GM12872 (cell line): ENCODE data around the gene ZBTB45.

Experiments
- CTCF ChIP-seq: IDR thresholded peaks from 3 replicates; pipeline ENCODE4 v1.5.1; 2011; ENCODE audit warnings: low read depth, mild to moderate bottlenecking, low read length, moderate library complexity; ENCODE audit not compliant: insufficient read depth

The ZBTB45 gene

GRCh38 chr19:58519087-58519354, 589 bp downstream of the ZBTB45 start:
- peak; percentile 59 for TF ChIP-seq CTCF

- TF ChIP-seq CTCF, result no peak
Measured at GRCh38 chr19:58518256-58519086, 1.1 kb downstream of the ZBTB45 start.

GRCh38 chr19:58516964-58517833, 2.4 kb downstream of the ZBTB45 start:
- TF ChIP-seq CTCF, result no peak

- TF ChIP-seq CTCF, result no peak
Measured at GRCh38 chr19:58516246-58516836, 3.3 kb downstream of the ZBTB45 start.

GRCh38 chr19:58515259-58515658, 4.4 kb downstream of the ZBTB45 start:
- no peak for TF ChIP-seq CTCF

- TF ChIP-seq CTCF, result no peak
Measured at GRCh38 chr19:58514564-58515022, 5.0 kb downstream of the ZBTB45 start.
